H9 (cell line): ENCODE results near the gene PRCC. TPM values are rescaled to one million over a fixed set of nuclear protein-coding genes. Genes with fewer than 3 reads are reported as not detected.

Experiments used
- DNase-seq: peaks from one replicate; pipeline ENCODE4 v3.0.0-alpha.2; 2017
- H2AFZ ChIP-seq: one replicate; pipeline ENCODE4 v1.6.1; 2013; ENCODE audit warnings: mild to moderate bottlenecking, low read length, control low read depth, moderate library complexity
- H2AK5ac ChIP-seq: 2 replicates; pipeline ENCODE4 v1.6.1; 2013; ENCODE audit warnings: low read length, control low read depth, mixed read lengths; ENCODE audit not compliant: insufficient read length
- H2BK120ac ChIP-seq: one replicate; pipeline ENCODE4 v1.6.1; 2013; ENCODE audit warnings: low read depth, mild to moderate bottlenecking, low read length, control low read depth, inconsistent platforms; ENCODE audit not compliant: poor library complexity, severe bottlenecking
- H2BK12ac ChIP-seq: 2 replicates; pipeline ENCODE4 v1.6.1; 2013; ENCODE audit warnings: low read length, control low read depth, mixed read lengths, low read depth; ENCODE audit not compliant: insufficient read length
- H2BK15ac ChIP-seq: 2 replicates; pipeline ENCODE4 v1.6.1; 2013; ENCODE audit warnings: low read depth, low read length, control low read depth
- H2BK20ac ChIP-seq: one replicate; pipeline ENCODE4 v1.6.1; 2013; ENCODE audit warnings: low read depth, mild to moderate bottlenecking, low read length, control low read depth, inconsistent platforms; ENCODE audit not compliant: poor library complexity, severe bottlenecking
- H2BK5ac ChIP-seq: 2 replicates; pipeline ENCODE4 v1.6.1; 2013; ENCODE audit warnings: low read length, control low read depth, mixed read lengths; ENCODE audit not compliant: insufficient read length
- H3K14ac ChIP-seq: 2 replicates; pipeline ENCODE4 v1.6.1; 2013; ENCODE audit warnings: low read length, control low read depth; ENCODE audit not compliant: insufficient read depth
- H3K18ac ChIP-seq: 2 replicates; pipeline ENCODE4 v1.6.1; 2013; ENCODE audit warnings: low read depth, mild to moderate bottlenecking, mixed read lengths, low read length, control low read depth; ENCODE audit not compliant: insufficient read length
- H3K23ac ChIP-seq: 2 replicates; pipeline ENCODE4 v1.6.1; 2013; ENCODE audit warnings: low read length, control low read depth, mixed read lengths, low read depth; ENCODE audit not compliant: insufficient read length
- H3K23me2 ChIP-seq: 2 replicates; pipeline ENCODE4 v1.6.1; 2013; ENCODE audit warnings: low read depth, mild to moderate bottlenecking, mixed read lengths, low read length, control low read depth; ENCODE audit not compliant: insufficient read length, poor library complexity, severe bottlenecking
- H3K27ac ChIP-seq: 2 replicates; pipeline ENCODE4 v1.5.1; 2013; ENCODE audit warnings: low read length, control low read depth, mixed read lengths, low read depth; ENCODE audit not compliant: insufficient read length
- H3K27me3 ChIP-seq: 2 replicates; pipeline ENCODE4 v1.6.1; 2013; ENCODE audit warnings: low read length, control low read depth, inconsistent platforms; ENCODE audit not compliant: insufficient read depth
- H3K4ac ChIP-seq: 2 replicates; pipeline ENCODE4 v1.6.1; 2013; ENCODE audit warnings: low read depth, mild to moderate bottlenecking, control low read depth, inconsistent platforms, low read length, moderate library complexity
- H3K4me1 ChIP-seq: 2 replicates; pipeline ENCODE4 v1.6.1; 2013; ENCODE audit warnings: low read length, control low read depth, inconsistent platforms; ENCODE audit not compliant: insufficient read depth
- H3K4me2 ChIP-seq: 2 replicates; pipeline ENCODE4 v1.6.1; 2013; ENCODE audit warnings: low read length, control low read depth, mixed read lengths; ENCODE audit not compliant: insufficient read length, insufficient read depth
- H3K56ac ChIP-seq: 2 replicates; pipeline ENCODE4 v1.6.1; 2013; ENCODE audit warnings: low read depth, mild to moderate bottlenecking, mixed read lengths, low read length, control low read depth; ENCODE audit not compliant: insufficient read length
- H3K79me1 ChIP-seq: 2 replicates; pipeline ENCODE4 v1.6.1; 2013; ENCODE audit warnings: low read depth, mild to moderate bottlenecking, moderate library complexity, low read length, control low read depth, inconsistent platforms; ENCODE audit not compliant: insufficient read depth, poor library complexity, severe bottlenecking
- H3K79me2 ChIP-seq: 2 replicates; pipeline ENCODE4 v1.6.1; 2013; ENCODE audit warnings: low read length, control low read depth, inconsistent platforms; ENCODE audit not compliant: insufficient read depth
- H3K9ac ChIP-seq: 2 replicates; pipeline ENCODE4 v1.6.1; 2013; ENCODE audit warnings: low read length, control low read depth, mixed read lengths; ENCODE audit not compliant: insufficient read length; ENCODE audit errors: extremely low read depth
- H3K9me3 ChIP-seq: one replicate; pipeline ENCODE4 v1.6.1; 2013; ENCODE audit warnings: low read depth, low read length, inconsistent platforms; ENCODE audit not compliant: control insufficient read depth
- H3T11ph ChIP-seq: one replicate; pipeline ENCODE4 v1.6.1; 2013; ENCODE audit warnings: mild to moderate bottlenecking, low read length, control low read depth, inconsistent platforms
- H4K20me1 ChIP-seq: one replicate; pipeline ENCODE4 v1.6.1; 2013; ENCODE audit not compliant: control insufficient read depth, insufficient read length, insufficient read depth
- H4K5ac ChIP-seq: 2 replicates; pipeline ENCODE4 v1.6.1; 2013; ENCODE audit warnings: low read depth, mild to moderate bottlenecking, mixed read lengths, low read length, control low read depth; ENCODE audit not compliant: insufficient read length
- H4K8ac ChIP-seq: replicated peaks from 2 replicates; pipeline ENCODE4 v1.6.1; 2013; ENCODE audit warnings: low read length, control low read depth, mixed read lengths, low read depth; ENCODE audit not compliant: insufficient read length
- H4K91ac ChIP-seq: 2 replicates; pipeline ENCODE4 v1.6.1; 2013; ENCODE audit warnings: low read depth, mild to moderate bottlenecking, moderate library complexity, mixed read lengths, low read length, control low read depth; ENCODE audit not compliant: insufficient read length
- H3K27ac Mint-ChIP-seq, 3 experiments: 2 replicates in 2 of 3; 3 replicates in 1 of 3; pipeline ENCODE4 v1.8.0; 2020 to 2021; ENCODE audit warnings: mixed read lengths in 3 of 3, mild to moderate bottlenecking in 1 of 3, moderate library complexity in 1 of 3
- H3K27me3 Mint-ChIP-seq: 2 replicates; pipeline ENCODE4 v1.8.0; 2021; ENCODE audit warnings: low read depth, mild to moderate bottlenecking, moderate library complexity, mixed read lengths
- H3K36me3 Mint-ChIP-seq, 3 experiments: 2 replicates in 2 of 3; 3 replicates in 1 of 3; pipeline ENCODE4 v1.8.0; 2020 to 2021; ENCODE audit warnings: low read depth in 3 of 3, mixed read lengths in 3 of 3; ENCODE audit not compliant: insufficient read depth in 1 of 3
- H3K4me1 Mint-ChIP-seq, 2 experiments: 2 replicates each; pipeline ENCODE4 v1.8.0; 2020; ENCODE audit warnings: mixed read lengths in 2 of 2
- H3K4me3 Mint-ChIP-seq, 2 experiments: 2 replicates in 1 of 2; 3 replicates in 1 of 2; pipeline ENCODE4 v1.8.0; 2020 to 2021; ENCODE audit warnings: mild to moderate bottlenecking in 2 of 2, mixed read lengths in 2 of 2, moderate library complexity in 1 of 2
- H3K9me3 Mint-ChIP-seq, 2 experiments: 2 replicates in 1 of 2; 3 replicates in 1 of 2; pipeline ENCODE4 v1.8.0; 2020; ENCODE audit warnings: mild to moderate bottlenecking in 2 of 2, mixed read lengths in 2 of 2, moderate library complexity in 1 of 2
- WGBS: extraction: QIAGEN DNeasy Blood & Tissue Kit; methylation state at CpG from one replicate; pipeline ENCODE4 v1.1.7; 2013; ENCODE audit warnings: missing lambda C conversion rate, low lambda C conversion rate, mixed read lengths; ENCODE audit not compliant: insufficient read length; ENCODE audit errors: extremely low coverage; 5-methylcytosine and 5-hydroxymethylcytosine counted together
- total RNA-seq: library from RNA; stranded (reverse); gene quantifications from 2 replicates; pipeline ENCODE4 v1.2.1, GENCODE V29; 2021
- TF ChIP-seq, protein P1 (sequence below): fragments of 200-600 bp; sonication (generic); conservative IDR thresholded peaks from 3 replicates; pipeline ENCODE4 v1.8.0; 2021; ENCODE audit warnings: antibody characterized with exemption, mild to moderate bottlenecking

The PRCC gene
- total RNA-seq, 1 experiment from 2014 or later: 129 TPM

DNA sequence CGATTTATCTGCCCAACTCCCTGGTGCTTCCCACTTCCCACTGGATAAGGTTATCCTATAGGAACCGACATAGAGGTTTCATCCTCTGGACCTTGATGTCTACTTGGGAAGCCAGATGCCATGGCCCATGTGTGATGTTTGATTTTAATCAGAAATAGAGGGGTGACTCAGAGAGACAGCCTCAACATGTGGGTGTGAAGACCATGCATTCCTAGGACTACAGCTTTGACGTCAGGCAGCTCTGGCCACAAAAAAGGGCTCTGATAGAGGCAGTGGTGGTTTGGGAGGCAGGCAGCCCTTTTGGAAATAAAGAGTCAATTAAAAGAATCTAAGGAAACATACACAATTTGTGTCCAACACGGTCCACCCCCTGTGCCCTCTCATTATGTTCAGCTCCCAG, 54.5 kb downstream of the PRCC start:
- Histone ChIP-seq H4K8ac (no peak overlapping the region), H4K5ac (no peak overlapping the region), H3K9me3 (no peaks in the 10 kb centered on the region), H3K27me3 (no peaks in the 10 kb centered on the region; the same call in 1 of the 2 replicates), H3K27ac (no peak overlapping the region), H2AK5ac (no peak overlapping the region), H2BK15ac (no peak overlapping the region), H4K20me1 (no peaks in the 10 kb centered on the region), H3K4ac (no peak overlapping the region), H2AFZ (no peak overlapping the region), H3K4me1 (no peaks in the 10 kb centered on the region), H2BK5ac (no peak overlapping the region), H3T11ph (no peak overlapping the region), H3K56ac (no peak overlapping the region), H3K14ac (no peak overlapping the region), H3K9ac (no peak overlapping the region), H2BK12ac (no peak overlapping the region), H3K4me2 (no peak overlapping the region), H3K23ac (no peak overlapping the region), H2BK20ac (no peak overlapping the region), H3K79me1 (no peaks in the 10 kb centered on the region), H3K18ac (no peak overlapping the region), H4K91ac (no peak overlapping the region), H2BK120ac (no peak overlapping the region), H3K23me2 (no peaks in the 10 kb centered on the region), H3K79me2 (no peaks in the 10 kb centered on the region)
- no peaks in the 10 kb centered on the region; a peak in 1 of 5 replicates for H3K9me3 Mint-ChIP-seq
- H3K4me1 Mint-ChIP-seq: no peaks in the 10 kb centered on the region
- H3K4me3 Mint-ChIP-seq: no peak overlapping the region
- no peak overlapping the region for H3K27ac Mint-ChIP-seq
- peaks cover 0 to 2% (median 0%) of the 10 kb centered on the region in 3 experiments; a peak in 1 of 7 replicates for H3K36me3 Mint-ChIP-seq
- DNase-seq: no peak
- no CpG with 5 or more reads among the region's 4 CpGs for WGBS
- TF ChIP-seq, protein P1, sequence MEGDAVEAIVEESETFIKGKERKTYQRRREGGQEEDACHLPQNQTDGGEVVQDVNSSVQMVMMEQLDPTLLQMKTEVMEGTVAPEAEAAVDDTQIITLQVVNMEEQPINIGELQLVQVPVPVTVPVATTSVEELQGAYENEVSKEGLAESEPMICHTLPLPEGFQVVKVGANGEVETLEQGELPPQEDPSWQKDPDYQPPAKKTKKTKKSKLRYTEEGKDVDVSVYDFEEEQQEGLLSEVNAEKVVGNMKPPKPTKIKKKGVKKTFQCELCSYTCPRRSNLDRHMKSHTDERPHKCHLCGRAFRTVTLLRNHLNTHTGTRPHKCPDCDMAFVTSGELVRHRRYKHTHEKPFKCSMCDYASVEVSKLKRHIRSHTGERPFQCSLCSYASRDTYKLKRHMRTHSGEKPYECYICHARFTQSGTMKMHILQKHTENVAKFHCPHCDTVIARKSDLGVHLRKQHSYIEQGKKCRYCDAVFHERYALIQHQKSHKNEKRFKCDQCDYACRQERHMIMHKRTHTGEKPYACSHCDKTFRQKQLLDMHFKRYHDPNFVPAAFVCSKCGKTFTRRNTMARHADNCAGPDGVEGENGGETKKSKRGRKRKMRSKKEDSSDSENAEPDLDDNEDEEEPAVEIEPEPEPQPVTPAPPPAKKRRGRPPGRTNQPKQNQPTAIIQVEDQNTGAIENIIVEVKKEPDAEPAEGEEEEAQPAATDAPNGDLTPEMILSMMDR: no peak
- peaks cover 64% of the 10 kb centered on the region for H3K27me3 Mint-ChIP-seq
